ENCODE results near the gene HPD.

- TF ChIP-seq TCF4 (CRISPR knock-in tag; IDR thresholded peaks at IDR 0.05; ENCODE audit: borderline replicate concordance) (no peak), CREB5 (CRISPR knock-in tag; IDR thresholded peaks at IDR 0.05; ENCODE audit: low read depth) (no peak), ZNF70 (CRISPR knock-in tag; IDR thresholded peaks at IDR 0.05) (no peak)
Measured at GRCh38 chr12:121810833-121811433, 47.7 kb downstream of the HPD start.
